ENCODE data around the gene CREBRF. TPM values are rescaled to one million over a fixed set of nuclear protein-coding genes. Genes with fewer than 3 reads are reported as not detected.
"Not testable (repeated sequence)": the region's sequence is repeated elsewhere in the genome, so short reads cannot be mapped to it uniquely, and the experiment has no call there.

CREBRF gene
- total and polyA plus RNA-seq, 9 donors, result 6.0 to 15.5 (median 6.9) TPM

DNA sequence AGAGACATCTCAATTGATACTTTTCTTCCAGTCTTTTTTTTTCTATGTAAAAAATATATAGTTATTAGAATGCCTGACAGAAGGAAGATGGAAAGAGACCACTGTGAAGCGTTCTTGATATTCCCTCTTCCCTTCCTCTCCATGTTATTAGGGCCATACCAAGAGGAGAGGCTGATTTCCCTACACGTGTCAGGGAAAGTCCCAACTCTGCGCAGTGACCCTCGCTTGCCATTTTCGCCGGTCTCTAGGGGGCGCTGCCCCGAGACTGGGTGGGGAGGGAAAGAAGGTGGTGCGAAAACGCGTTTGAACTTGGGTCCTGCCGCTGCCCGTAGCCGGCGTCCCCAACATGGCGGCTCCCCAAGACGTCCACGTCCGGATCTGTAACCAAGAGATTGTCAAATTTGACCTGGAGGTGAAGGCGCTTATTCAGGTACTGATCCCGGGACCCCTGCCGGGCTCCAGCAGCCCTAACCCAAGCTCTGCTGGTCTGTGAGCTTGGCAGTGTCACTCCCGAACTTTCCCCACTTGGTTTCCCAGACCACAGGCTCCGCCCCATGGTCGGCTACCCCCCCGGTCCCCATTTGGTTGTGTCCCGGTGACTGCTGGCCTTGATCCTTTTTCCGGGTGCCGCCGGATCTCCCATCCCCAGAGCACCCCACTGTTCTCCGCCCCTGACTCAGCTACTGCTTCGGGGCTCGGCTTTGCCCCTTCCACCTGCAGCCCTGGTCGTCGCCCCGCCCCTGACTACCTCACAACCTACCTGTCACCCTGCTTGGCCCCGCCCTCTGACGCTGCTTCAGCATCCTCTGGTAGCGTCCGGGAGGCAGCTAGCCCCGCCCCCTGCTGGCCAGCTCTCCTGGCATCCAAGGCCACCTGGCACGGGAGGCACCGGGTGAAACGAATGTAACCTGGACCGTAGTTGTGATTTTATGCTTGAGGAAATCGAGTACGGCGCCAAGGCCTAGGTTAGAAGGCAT is 88.3 kb downstream of the CREBRF start, which contains the start of gene BNIP1:
TSS of gene BNIP1 (plus strand) at position 332 of the 977 bp plus-strand sequence. CDS start at position 347, 15 bp downstream.
- H3K27ac ChIP-seq (ENCODE audit: low read length), result peak within 1 kb of the TSS; percentile 94
- H3K36me3 ChIP-seq (ENCODE audit: control insufficient read depth, insufficient read depth, low read length), result peaks cover 17% of the 10 kb centered on the region
- WGBS (ENCODE audit: insufficient coverage), result under 1% methylated on average over 36 of the region's 48 CpGs
- no peaks in the 10 kb centered on the region for H3K27me3 ChIP-seq (ENCODE audit: control insufficient read depth, insufficient read depth, low read length)
- peaks cover 4% of the 10 kb centered on the region for H3K4me1 ChIP-seq (ENCODE audit: control insufficient read depth, insufficient read depth, low read length)
- peak; percentile 98 for DNase-seq
- no peaks in the 10 kb centered on the region for H3K9me3 ChIP-seq (replicated peaks; ENCODE audit: control insufficient read depth, low read depth, low read length)
- H3K4me3 ChIP-seq (ENCODE audit: low read length), result peak within 1 kb of the TSS; percentile 98

DNA sequence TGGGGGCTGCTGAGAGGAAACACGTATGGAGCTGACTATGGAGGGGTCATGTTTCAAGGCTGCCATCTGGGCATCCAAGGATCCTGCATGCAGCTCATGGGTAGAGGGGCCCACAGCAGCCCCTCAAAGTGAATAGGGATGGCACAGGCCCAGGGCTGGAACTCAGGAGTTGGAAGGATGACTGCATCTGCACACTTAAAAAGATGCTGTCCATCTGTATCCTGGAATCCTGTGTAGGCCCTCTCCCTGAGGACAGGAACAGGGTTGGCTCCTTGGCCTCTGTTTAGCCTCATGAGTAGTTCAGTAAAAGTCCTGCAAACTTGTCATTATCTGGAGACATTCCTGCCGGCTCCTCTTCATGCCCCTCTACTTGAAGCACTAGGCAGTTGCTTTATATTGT is 92.2 kb downstream of the CREBRF start:
- Histone ChIP-seq H3K4me3 (ENCODE audit: low read length) (no peak overlapping the region), H3K4me1 (ENCODE audit: control insufficient read depth, insufficient read depth, low read length) (peaks cover 4% of the 10 kb centered on the region), H3K27me3 (ENCODE audit: control insufficient read depth, insufficient read depth, low read length) (no peaks in the 10 kb centered on the region), H3K27ac (ENCODE audit: low read length) (no peak overlapping the region), H3K9me3 (replicated peaks; ENCODE audit: control insufficient read depth, low read depth, low read length) (no peaks in the 10 kb centered on the region), H3K36me3 (ENCODE audit: control insufficient read depth, insufficient read depth, low read length) (peaks cover 24% of the 10 kb centered on the region)
- no peak for DNase-seq
- WGBS (ENCODE audit: insufficient coverage), result 83% methylated on average over 1 of the region's 2 CpGs

DNA sequence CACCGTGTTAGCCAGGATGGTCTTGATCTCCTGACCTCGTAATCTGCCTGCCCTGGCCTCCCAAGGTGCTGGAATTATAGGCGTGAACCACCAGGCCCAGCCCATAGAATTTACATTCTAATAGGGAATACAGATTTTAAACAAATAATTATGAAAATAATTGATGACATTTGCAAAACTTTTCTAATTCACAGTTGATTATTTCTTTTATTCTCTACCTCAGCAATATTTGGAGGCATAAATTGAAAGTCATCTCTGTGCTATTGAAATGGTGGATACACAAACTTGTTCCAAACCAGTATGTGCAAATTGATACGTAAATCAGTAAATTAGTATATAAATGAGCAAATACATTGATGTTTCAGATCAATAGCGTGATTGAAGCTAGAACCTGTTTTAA is 96.4 kb downstream of the CREBRF start:
- H3K4me1 ChIP-seq (ENCODE audit: control insufficient read depth, insufficient read depth, low read length), result no peaks in the 10 kb centered on the region
- no CpG with 5 or more reads among the region's 5 CpGs for WGBS (ENCODE audit: insufficient coverage)
- no peaks in the 10 kb centered on the region for H3K27me3 ChIP-seq (ENCODE audit: control insufficient read depth, insufficient read depth, low read length)
- H3K4me3 ChIP-seq (ENCODE audit: low read length), result no peak overlapping the region
- H3K9me3 ChIP-seq (replicated peaks; ENCODE audit: control insufficient read depth, low read depth, low read length), result no peaks in the 10 kb centered on the region
- H3K27ac ChIP-seq (ENCODE audit: low read length), result no peak overlapping the region
- peaks cover 40% of the 10 kb centered on the region for H3K36me3 ChIP-seq (ENCODE audit: control insufficient read depth, insufficient read depth, low read length)
- no peak for DNase-seq

DNA sequence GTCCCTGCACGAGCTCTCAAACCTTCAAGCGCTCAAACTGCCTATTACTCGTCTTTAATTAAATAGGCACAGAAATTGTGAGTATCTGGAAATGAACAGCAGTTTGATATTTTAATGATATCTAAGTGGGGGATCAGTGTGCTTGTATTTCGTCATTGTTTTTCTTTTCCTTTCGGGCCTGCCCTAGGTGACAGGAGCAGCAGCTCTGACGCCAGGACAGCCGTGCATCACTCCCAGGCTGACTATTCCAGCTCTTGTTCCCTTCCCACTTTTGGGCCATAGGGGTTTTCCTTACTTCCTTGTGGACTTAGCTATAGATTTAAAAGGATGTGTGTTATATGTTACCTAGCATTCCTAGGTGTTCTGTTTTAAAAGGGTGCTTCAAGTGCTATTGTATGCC is 97.7 kb downstream of the CREBRF start:
- 100% methylated on average over 1 of the region's 7 CpGs for WGBS (ENCODE audit: insufficient coverage)
- Histone ChIP-seq H3K4me1 (ENCODE audit: control insufficient read depth, insufficient read depth, low read length) (no peaks in the 10 kb centered on the region), H3K36me3 (ENCODE audit: control insufficient read depth, insufficient read depth, low read length) (peaks cover 45% of the 10 kb centered on the region), H3K27ac (ENCODE audit: low read length) (no peak overlapping the region), H3K9me3 (replicated peaks; ENCODE audit: control insufficient read depth, low read depth, low read length) (no peaks in the 10 kb centered on the region), H3K27me3 (ENCODE audit: control insufficient read depth, insufficient read depth, low read length) (no peaks in the 10 kb centered on the region), H3K4me3 (ENCODE audit: low read length) (no peak overlapping the region)
- DNase-seq, result no peak

DNA sequence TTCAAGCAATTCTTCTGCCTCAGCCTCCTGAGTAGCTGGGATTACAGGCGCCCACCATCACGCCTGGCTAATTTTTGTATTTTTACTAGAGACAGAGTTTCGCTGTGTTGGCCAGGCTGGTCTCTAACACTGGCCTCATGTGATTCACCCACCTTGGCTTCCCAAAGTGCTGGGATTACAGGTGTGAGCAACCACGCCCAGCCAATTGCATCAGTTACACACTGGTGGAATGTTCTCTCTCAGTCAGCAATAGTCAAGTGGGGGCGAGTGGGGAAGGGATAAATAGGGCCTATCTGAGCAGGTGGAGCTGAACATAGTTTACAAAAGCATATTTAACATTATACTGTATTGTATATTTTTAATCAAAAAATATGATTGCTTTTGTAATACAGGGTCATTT is 98.5 kb downstream of the CREBRF start:
- DNase-seq; H3K4me1 ChIP-seq (ENCODE audit: control insufficient read depth, insufficient read depth, low read length); H3K9me3 ChIP-seq (replicated peaks; ENCODE audit: control insufficient read depth, low read depth, low read length); H3K27me3 ChIP-seq (ENCODE audit: control insufficient read depth, insufficient read depth, low read length); H3K4me3 ChIP-seq (ENCODE audit: low read length); H3K27ac ChIP-seq (ENCODE audit: low read length): not testable (repeated sequence)
- WGBS (ENCODE audit: insufficient coverage), result 100% methylated on average over 2 of the region's 5 CpGs
- peaks cover 39% of the 10 kb centered on the region for H3K36me3 ChIP-seq (ENCODE audit: control insufficient read depth, insufficient read depth, low read length)

DNA sequence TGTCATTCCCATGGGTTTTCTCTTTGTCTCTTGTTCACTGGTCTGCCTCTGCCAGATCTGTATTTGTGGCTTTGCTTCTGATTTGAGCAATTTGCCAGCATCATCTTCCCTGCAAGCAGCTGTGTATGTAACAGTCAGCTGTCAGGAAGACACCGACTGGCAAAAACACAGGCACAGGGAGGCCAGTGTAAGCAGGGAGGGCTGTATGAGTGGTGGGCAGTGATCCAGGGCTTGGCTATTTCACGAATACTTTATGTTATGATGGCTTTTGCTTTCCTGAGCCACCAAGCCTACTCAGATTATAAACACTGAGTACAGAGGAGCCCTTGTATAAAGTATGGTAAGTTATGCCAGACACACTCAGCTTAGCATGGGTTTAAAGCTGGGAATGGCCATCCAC is 99.8 kb downstream of the CREBRF start:
- no peaks in the 10 kb centered on the region for H3K9me3 ChIP-seq (replicated peaks; ENCODE audit: control insufficient read depth, low read depth, low read length)
- no CpG with 5 or more reads among the region's 2 CpGs for WGBS (ENCODE audit: insufficient coverage)
- peaks cover 48% of the 10 kb centered on the region for H3K36me3 ChIP-seq (ENCODE audit: control insufficient read depth, insufficient read depth, low read length)
- H3K27me3 ChIP-seq (ENCODE audit: control insufficient read depth, insufficient read depth, low read length), result no peaks in the 10 kb centered on the region
- H3K27ac ChIP-seq (ENCODE audit: low read length), result peak overlapping the region; percentile 47
- no peaks in the 10 kb centered on the region for H3K4me1 ChIP-seq (ENCODE audit: control insufficient read depth, insufficient read depth, low read length)
- no peak overlapping the region for H3K4me3 ChIP-seq (ENCODE audit: low read length)
- DNase-seq, result peak; percentile 55

DNA sequence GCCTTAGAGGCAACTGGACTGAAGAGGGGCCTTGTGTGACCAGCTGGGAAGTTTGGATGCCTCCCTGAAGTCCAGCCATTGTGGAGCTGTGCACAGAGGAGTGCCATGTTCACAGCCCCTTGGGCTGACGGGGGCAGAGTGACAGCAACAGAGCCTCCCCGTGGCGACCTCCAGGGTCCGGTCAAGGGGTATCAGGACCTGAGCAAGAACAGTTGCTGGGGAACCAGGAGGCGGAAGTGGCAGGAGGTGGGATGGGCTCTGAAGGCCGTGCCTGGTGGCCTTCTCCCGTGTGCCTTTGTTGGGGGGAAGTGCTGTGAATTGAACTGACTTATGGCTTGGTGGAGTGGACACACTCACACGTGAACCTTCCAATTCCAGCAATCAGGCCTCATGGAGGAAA is 102.2 kb downstream of the CREBRF start:
- Histone ChIP-seq H3K27ac (ENCODE audit: low read length) (no peak overlapping the region), H3K4me3 (ENCODE audit: low read length) (no peak overlapping the region), H3K9me3 (replicated peaks; ENCODE audit: control insufficient read depth, low read depth, low read length) (no peaks in the 10 kb centered on the region), H3K4me1 (ENCODE audit: control insufficient read depth, insufficient read depth, low read length) (no peaks in the 10 kb centered on the region), H3K36me3 (ENCODE audit: control insufficient read depth, insufficient read depth, low read length) (peaks cover 56% of the 10 kb centered on the region), H3K27me3 (ENCODE audit: control insufficient read depth, insufficient read depth, low read length) (no peaks in the 10 kb centered on the region)
- WGBS (ENCODE audit: insufficient coverage), result 94% methylated on average over 5 of the region's 8 CpGs
- DNase-seq, result no peak

DNA sequence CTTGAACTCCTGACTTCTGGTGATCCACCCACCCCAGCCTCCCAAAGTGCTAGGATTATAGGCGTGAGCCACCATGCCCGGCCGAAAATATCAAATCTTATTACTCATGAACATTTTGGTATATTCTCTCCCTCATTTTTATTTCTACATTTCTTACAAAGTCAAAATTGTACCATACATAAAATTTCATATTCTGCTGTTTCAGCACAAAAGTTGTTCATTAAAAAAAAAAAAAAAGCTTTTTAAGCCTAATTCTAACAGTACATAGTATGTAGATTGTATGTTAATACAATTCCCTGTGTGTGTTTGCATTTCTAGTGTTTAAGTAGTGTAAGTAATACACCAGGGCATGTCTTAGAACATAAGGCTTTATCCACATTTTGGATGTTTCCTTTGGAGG is 103.1 kb downstream of the CREBRF start:
- H3K27ac ChIP-seq (ENCODE audit: low read length), result no peak overlapping the region
- no peaks in the 10 kb centered on the region for H3K9me3 ChIP-seq (replicated peaks; ENCODE audit: control insufficient read depth, low read depth, low read length)
- H3K4me1 ChIP-seq (ENCODE audit: control insufficient read depth, insufficient read depth, low read length), result no peaks in the 10 kb centered on the region
- H3K36me3 ChIP-seq (ENCODE audit: control insufficient read depth, insufficient read depth, low read length), result peaks cover 65% of the 10 kb centered on the region
- no peak overlapping the region for H3K4me3 ChIP-seq (ENCODE audit: low read length)
- H3K27me3 ChIP-seq (ENCODE audit: control insufficient read depth, insufficient read depth, low read length), result no peaks in the 10 kb centered on the region
- WGBS (ENCODE audit: insufficient coverage), result 59% methylated on average over 2 of the region's 3 CpGs
- no peak for DNase-seq

DNA sequence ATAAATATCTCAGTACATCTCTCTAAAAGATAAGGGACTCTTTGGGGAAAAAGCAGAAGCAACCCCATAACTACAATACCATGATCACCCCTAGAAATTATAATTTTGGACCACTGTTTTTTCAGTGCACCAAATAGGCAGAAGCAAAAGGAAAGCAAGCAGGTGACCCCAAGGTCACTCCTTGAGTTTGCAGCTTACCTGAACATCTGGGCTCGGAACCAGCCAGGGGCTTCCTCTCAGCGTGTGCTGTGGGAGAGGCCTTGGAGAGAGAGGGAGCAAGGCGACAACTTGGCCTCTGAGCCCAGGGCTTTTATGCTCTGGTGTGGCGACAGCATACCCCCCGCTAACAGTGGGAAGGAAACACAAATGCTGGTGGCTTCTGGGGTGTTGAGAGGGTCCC is 105.0 kb downstream of the CREBRF start:
- H3K36me3 ChIP-seq (ENCODE audit: control insufficient read depth, insufficient read depth, low read length), result peaks cover 62% of the 10 kb centered on the region
- DNase-seq, result no peak

DNA sequence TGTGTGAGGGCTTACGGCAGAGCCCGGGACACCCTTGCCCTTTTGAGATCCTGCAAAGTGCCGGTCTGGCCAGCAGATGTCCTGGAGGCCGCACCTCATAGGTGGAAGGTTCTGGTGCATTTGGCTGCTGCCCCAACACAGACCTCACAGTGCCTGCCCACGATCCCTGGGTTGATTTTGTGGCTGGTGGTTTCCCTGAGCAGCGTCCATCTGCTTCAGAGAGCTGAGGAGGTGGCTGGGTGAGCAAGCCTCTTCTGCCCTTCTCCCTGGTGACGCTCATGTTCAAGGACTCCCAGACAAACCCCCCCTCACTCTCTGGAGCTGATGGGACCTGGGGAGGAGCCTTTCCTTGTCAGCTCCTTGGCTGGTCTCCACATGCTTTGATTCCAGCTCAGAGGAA is 107.1 kb downstream of the CREBRF start:
- Histone ChIP-seq H3K36me3 (ENCODE audit: control insufficient read depth, insufficient read depth, low read length) (peaks cover 48% of the 10 kb centered on the region), H3K27me3 (ENCODE audit: control insufficient read depth, insufficient read depth, low read length) (no peaks in the 10 kb centered on the region), H3K4me3 (ENCODE audit: low read length) (no peak overlapping the region), H3K4me1 (ENCODE audit: control insufficient read depth, insufficient read depth, low read length) (peaks cover 3% of the 10 kb centered on the region), H3K27ac (ENCODE audit: low read length) (no peak overlapping the region), H3K9me3 (replicated peaks; ENCODE audit: control insufficient read depth, low read depth, low read length) (no peaks in the 10 kb centered on the region)
- 62% methylated on average over 4 of the region's 7 CpGs for WGBS (ENCODE audit: insufficient coverage)
- DNase-seq, result no peak

More for the DNA sequence above, 105.0 kb downstream of the CREBRF start:
- Histone ChIP-seq H3K4me1 (ENCODE audit: control insufficient read depth, insufficient read depth, low read length) (peaks cover 3% of the 10 kb centered on the region), H3K4me3 (ENCODE audit: low read length) (no peak overlapping the region), H3K27ac (ENCODE audit: low read length) (no peak overlapping the region), H3K9me3 (replicated peaks; ENCODE audit: control insufficient read depth, low read depth, low read length) (no peaks in the 10 kb centered on the region), H3K27me3 (ENCODE audit: control insufficient read depth, insufficient read depth, low read length) (no peaks in the 10 kb centered on the region)
- 77% methylated on average over 3 of the region's 5 CpGs for WGBS (ENCODE audit: insufficient coverage)
